Left lung (tissue), 10 donors: Measurements from ENCODE around the gene GGT7. TPM values are rescaled to one million over a fixed set of nuclear protein-coding genes. Genes with fewer than 3 reads are reported as not detected.

ENCODE experiments used
- ATAC-seq: fragments of 200-7000 bp; cut with Tn5 transposase; one replicate; pipeline ENCODE4 v1.9.1; 2020; ENCODE audit warnings: moderate library complexity
- DNase-seq, 4 donors: peaks; one replicate each; pipeline ENCODE4 v3.0.0-alpha.2; 2013 to 2020
- H3K27ac ChIP-seq, 2 donors: fragments of 200-600 bp; sonication (generic) in 1 of 2; one replicate each; pipeline versions ENCODE4 v1.5.0 to v1.8.0; 2020 to 2021
- H3K27me3 ChIP-seq, 2 donors: fragments of 200-600 bp; sonication (generic) in 1 of 2; one replicate each; pipeline versions ENCODE4 v1.5.0 to v1.8.0; 2020 to 2021
- H3K36me3 ChIP-seq, 2 donors: fragments of 200-600 bp; sonication (generic) in 1 of 2; one replicate each; pipeline versions ENCODE4 v1.5.0 to v1.8.0; 2020 to 2021
- H3K4me1 ChIP-seq, 2 donors: fragments of 200-600 bp; one replicate each; pipeline ENCODE4 v1.8.0; 2021
- H3K4me3 ChIP-seq, 2 donors: fragments of 200-600 bp; sonication (generic) in 1 of 2; one replicate each; pipeline versions ENCODE4 v1.5.0 to v1.8.0; 2020 to 2021; ENCODE audit warnings: mild to moderate bottlenecking in 1 of 2
- H3K9me3 ChIP-seq, 2 donors: fragments of 200-600 bp; sonication (generic) in 1 of 2; one replicate each; pipeline versions ENCODE4 v1.5.0 to v1.8.0; 2020 to 2021
- CTCF ChIP-seq, 2 donors: fragments of 200-600 bp; sonication (generic) in 1 of 2; IDR thresholded peaks; one replicate each; pipeline versions ENCODE4 v1.5.0 to v1.8.0; 2021; ENCODE audit warnings: antibody characterized with exemption in 2 of 2
- intact Hi-C, 2 donors: fragments of 100-400 bp; cut with DNase I; formaldehyde crosslinking; loops; one replicate each; pipeline versions ENCODE4 v1.11.2 to v1.14.2; 2022
- polyA plus RNA-seq, 6 donors: library from polyadenylated mRNA; unstranded; fragments of 120-200 nt; gene quantifications; one replicate each; pipeline ENCODE4 v1.2.1, GENCODE V29; 2013; ENCODE audit not compliant: insufficient read length in 6 of 6
- total RNA-seq, 2 donors: library from RNA; stranded (reverse); fragmentation: NEBNext Ultra II Directional; extraction: Animal tissue kit (Norgen Biotek cat#: 25700); gene quantifications; one replicate each; pipeline ENCODE4 v1.2.1, GENCODE V29; 2021
- donor health status: DM: no; HTN: yes; CAD: no.
- donor health status: DM: no; HTN: no; CAD: no.

GGT7 gene
- total and polyA plus RNA-seq, 8 donors = 16.8 to 38.8 (median 33.7) TPM

GRCh38 chr20:34875642-34876405, 3.2 kb upstream of the GGT7 start:
- no peak for TF ChIP-seq CTCF (IDR thresholded peaks at IDR 0.05)
- no peaks in the 10 kb centered on the region for H3K36me3 ChIP-seq
- no peaks in the 10 kb centered on the region for H3K27me3 ChIP-seq
- no peaks in the 10 kb centered on the region for H3K9me3 ChIP-seq
- ATAC-seq = peak; percentile 87
- DNase-seq = peak in 3 of 4 donors; percentile 93 to 100 (median 98)
- H3K27ac ChIP-seq = peak overlapping the region; percentile 85 to 89
- peak overlapping the region; percentile 17 to 70 for H3K4me3 ChIP-seq
- intact Hi-C loops = loop anchor here in 1 of 2 donors (2.0 kb wide), 1 partner anchor 81 kb away; no protein-coding TSS in a partner anchor
- H3K4me1 ChIP-seq = peaks cover 10 to 57% of the 10 kb centered on the region in 2 donors

GRCh38 chr20:34874094-34874654, 1.5 kb upstream of the GGT7 start:
- ATAC-seq (peak; percentile 58), DNase-seq (peak in 3 of 4 donors; percentile 61 to 85 (median 73))
- no peaks in the 10 kb centered on the region for H3K36me3 ChIP-seq
- no peaks in the 10 kb centered on the region for H3K27me3 ChIP-seq
- H3K4me3 ChIP-seq = no peak overlapping the region
- TF ChIP-seq CTCF (IDR thresholded peaks at IDR 0.05) = peak; percentile 81 to 83
- peak overlapping the region in 1 of 2 donors; percentile 85 for H3K27ac ChIP-seq
- peaks cover 10 to 57% of the 10 kb centered on the region in 2 donors for H3K4me1 ChIP-seq
- intact Hi-C loops = loop anchor here in 1 of 2 donors (2.0 kb wide), 1 partner anchor 83 kb away; no protein-coding TSS in a partner anchor
- no peaks in the 10 kb centered on the region for H3K9me3 ChIP-seq

GRCh38 chr20:34873583-34874093, 982 bp upstream of the GGT7 start:
- Histone ChIP-seq H3K36me3 (no peaks in the 10 kb centered on the region), H3K27me3 (no peaks in the 10 kb centered on the region), H3K9me3 (no peaks in the 10 kb centered on the region), H3K4me3 (no peak overlapping the region), H3K27ac (no peak overlapping the region), H3K4me1 (peaks cover 10 to 57% of the 10 kb centered on the region in 2 donors)
- no peak for DNase-seq
- no peak for TF ChIP-seq CTCF (IDR thresholded peaks at IDR 0.05)
- intact Hi-C loops = loop anchor here in 1 of 2 donors (2.0 kb wide), 1 partner anchor 83 kb away; no protein-coding TSS in a partner anchor
- ATAC-seq = no peak

GRCh38 chr20:34871966-34872621, 562 bp downstream of the GGT7 start:
- H3K27ac ChIP-seq = no peak overlapping the region
- no peaks in the 10 kb centered on the region for H3K27me3 ChIP-seq
- H3K9me3 ChIP-seq = no peaks in the 10 kb centered on the region
- no peak for TF ChIP-seq CTCF (IDR thresholded peaks at IDR 0.05)
- no peak for DNase-seq
- H3K4me1 ChIP-seq = peaks cover 10 to 45% of the 10 kb centered on the region in 2 donors
- no peaks in the 10 kb centered on the region for H3K36me3 ChIP-seq
- H3K4me3 ChIP-seq = peak overlapping the region; percentile 71 to 72
- ATAC-seq = no peak
- intact Hi-C loops = no loop called here
